HEK293T (cell line): ENCODE data around the gene ASTN2.

Experiments used
- ELF4 ChIP-seq: fragments of 450-650 bp; IDR thresholded peaks from 2 replicates; pipeline ENCODE4 v1.6.1; 2017; ENCODE audit warnings: antibody characterized with exemption
- SP1 ChIP-seq: fragments of 450-650 bp; IDR thresholded peaks from 2 replicates; pipeline ENCODE4 v1.6.1; 2017
- TARDBP ChIP-seq: fragments of 450-650 bp; IDR thresholded peaks from 2 replicates; pipeline ENCODE4 v1.6.1; 2016

DNA sequence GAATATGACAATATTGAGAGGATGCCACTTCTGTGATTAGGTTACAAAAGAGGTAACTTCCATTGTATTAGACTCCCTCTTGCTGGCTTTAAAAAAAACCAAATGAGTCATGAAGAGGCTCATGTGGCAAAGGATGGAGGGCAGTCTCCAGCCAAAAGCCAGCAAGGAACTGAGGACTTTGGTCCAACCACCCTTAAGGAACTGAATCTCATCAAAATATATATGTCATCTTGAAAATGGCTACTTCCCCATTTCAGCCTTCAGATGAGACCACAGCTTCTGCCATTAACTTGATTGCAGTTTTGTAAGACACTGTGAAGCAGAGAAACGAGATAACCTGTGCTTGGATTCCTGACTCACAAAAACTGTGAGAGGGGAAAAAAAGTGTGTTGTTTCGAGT lies 743.3 kb downstream of the ASTN2 start:
- TF ChIP-seq SP1 (no peak), ELF4 (no peak), TARDBP (no peak)
